HG03060 (cell line): ENCODE measurements around the gene TMEM145.
"Not testable (repeated sequence)": the region's sequence is repeated elsewhere in the genome, so short reads cannot be mapped to it uniquely, and the experiment has no call there.

Experiments
- ATAC-seq: cut with Tn5 transposase; IDR thresholded peaks from one replicate; pipeline ENCODE4 v1.9.1; 2021; ENCODE audit warnings: low read depth, moderate number of reproducible peaks; ENCODE audit not compliant: unreplicated experiment

Gene TMEM145

DNA sequence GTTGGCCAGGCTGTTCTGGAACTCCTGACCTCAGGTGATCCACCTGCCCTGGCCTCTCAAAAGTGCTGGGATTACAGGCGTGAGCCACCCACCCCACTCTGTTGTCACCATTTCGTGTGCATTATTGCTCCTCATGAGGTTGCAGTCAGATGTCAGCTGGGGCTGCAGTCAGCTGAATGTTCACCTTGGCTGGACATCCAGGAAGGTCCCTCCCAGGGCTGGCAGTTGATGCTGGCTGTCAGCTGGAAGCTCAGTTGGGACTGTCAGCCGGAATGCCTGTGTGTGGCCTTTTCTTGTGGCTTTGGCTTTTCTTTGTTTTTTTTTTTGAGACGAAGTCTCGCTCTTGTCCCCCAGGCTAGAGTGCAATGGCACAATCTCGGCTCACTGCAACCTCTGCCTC is 18.9 kb downstream of the TMEM145 start:
- no peak for ATAC-seq

DNA sequence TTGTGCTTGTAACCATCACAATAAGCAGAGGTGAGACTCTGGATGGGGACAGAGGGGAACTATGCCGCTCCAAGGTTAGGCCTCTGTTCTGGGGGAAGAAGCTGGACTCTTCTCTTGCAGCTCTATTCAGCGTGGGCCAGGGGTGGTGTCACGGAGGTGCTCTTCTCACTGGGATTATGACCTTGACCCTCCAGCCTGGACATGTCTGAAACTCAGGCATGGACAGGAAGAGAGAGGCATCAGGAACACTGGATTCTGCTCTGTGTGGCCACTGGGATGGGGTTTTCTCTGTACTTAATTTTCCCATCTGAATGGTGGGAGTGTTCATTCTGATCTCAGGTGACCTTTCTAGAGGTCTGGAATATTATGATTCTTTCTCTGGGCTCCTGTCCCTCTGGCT is 19.9 kb downstream of the TMEM145 start:
- no peak for ATAC-seq

DNA sequence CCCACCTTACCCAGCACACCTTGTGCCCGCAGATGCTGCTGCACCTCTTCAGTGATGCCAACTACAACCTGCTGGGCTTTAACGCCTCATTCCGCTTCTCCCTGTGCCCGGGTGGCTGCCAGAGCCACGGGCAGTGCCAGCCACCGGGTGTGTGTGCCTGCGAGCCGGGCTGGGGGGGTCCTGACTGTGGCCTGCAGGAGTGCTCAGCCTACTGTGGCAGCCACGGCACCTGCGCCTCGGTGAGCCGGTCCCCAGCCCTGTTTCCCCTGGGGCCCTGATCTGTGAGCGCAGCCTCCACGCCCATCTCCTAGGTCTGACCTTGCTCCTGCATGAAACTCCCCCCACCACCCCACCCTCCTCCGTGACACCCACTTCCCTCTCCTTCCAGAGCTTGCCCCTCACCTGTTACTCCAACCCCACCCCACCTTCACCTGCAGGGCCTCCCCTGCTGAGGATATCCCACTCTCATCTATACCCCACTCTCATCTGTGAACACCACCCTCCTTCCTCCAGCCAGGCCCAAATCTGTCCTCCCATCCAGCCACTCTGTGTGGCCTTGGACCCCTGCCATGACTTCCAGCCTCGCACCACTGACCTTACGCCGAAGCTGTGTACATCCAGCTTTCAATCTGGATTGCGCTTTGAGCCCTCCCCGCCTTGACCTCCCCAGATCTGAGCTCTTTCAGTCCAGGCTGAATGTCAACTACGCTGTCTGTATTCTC is 21.0 kb downstream of the TMEM145 start:
- no peak for ATAC-seq

DNA sequence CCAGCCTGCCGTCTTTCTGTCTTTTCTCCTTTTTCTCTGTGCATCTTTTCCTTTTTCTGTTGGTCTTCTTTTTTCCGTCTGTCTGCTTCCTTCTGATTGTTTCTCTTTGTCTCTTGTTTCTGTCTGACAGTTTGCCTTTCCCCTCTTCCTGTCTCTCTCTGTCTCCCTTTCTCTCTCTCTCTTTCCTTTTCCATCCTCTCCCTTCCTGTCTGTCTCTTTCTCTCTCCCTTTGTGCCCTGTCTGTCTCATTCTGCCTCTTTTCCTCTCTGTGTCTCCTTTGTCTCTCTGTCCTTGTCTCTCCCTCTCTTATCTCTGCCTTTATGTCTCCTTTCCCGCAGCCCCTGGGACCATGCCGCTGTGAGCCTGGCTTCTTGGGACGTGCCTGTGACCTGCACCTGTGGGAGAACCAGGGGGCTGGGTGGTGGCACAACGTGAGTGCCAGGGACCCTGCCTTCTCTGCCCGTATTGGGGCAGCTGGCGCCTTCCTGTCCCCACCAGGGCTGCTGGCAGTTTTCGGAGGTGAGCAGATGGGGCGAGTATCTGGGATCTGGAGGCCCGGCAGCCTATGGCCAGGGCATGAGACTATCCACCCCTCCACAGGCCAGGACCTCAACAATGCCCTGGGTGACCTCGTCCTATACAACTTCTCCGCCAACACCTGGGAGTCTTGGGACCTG is 21.7 kb downstream of the TMEM145 start:
- ATAC-seq: no peak

GRCh38 chr19:42335374-42335936 is 22.3 kb downstream of the TMEM145 start:
- ATAC-seq: no peak

DNA sequence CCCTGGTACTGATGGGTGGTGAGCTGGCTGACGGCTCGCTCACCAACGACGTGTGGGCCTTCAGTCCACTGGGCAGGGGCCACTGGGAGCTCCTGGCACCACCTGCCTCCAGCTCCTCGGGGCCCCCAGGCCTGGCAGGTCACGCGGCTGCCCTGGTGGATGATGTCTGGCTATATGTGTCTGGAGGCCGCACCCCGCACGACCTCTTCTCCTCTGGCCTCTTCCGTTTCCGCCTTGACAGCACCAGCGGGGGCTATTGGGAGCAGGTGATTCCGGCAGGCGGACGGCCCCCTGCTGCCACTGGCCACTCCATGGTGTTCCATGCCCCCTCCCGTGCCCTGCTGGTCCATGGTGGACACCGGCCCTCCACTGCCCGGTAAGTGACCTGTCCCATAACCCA is 22.9 kb downstream of the TMEM145 start:
- no peak for ATAC-seq

DNA sequence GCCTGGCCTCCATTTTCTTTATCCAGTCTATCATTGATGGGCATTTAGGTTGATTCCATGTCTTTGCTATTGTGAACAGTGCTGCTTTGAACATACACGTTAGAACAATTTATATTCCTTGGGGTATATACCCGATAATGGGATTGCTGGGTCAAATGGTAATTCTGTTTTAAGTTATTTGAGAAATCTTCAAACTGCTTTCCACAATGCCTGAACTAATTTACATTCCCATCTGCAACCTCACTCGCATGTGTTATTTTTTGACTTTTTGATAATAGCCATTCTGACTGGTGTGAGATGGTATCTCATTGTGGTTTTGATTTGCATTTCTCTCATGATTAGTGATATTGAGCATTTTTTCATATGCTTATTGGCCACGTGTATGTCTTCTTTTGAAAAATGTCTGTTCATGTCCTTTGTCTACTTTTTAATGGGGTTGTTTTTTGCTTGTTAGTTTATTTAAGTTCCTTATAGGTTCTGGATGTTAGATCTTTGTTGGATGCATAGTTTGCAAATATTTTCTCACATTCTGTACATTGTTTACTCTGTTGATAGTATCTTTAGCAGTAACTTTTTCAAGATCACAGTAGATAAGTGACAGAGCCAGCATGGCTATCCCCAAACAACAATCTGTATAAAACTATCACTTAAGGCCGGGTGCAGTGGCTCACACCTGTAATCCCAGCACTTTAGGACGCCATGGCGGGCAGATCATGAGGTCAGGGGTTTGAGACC is 26.2 kb downstream of the TMEM145 start:
- not testable (repeated sequence) for ATAC-seq

DNA sequence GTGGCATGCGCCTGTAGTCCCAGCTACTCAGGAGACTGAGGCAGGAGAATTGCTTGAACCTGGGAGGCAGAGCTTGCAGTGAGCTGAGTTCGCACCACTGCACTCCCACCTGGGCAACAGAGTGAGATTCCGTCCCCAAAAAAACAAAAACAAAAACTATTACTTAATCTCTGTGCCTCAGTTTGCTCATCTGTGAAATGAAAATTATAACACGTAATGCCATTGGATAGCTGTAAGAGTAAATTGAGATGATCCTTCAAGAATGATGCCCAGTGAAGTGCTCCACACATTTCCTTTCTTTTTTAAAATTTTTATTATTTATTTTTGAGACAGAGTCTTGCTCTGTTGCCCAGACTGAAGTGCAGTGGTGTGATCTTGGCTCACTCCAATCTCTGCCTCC is 26.8 kb downstream of the TMEM145 start:
- not testable (repeated sequence) for ATAC-seq

- no peak for ATAC-seq
Observed at GRCh38 chr19:42343344-42344110, 30.4 kb downstream of the TMEM145 start.

DNA sequence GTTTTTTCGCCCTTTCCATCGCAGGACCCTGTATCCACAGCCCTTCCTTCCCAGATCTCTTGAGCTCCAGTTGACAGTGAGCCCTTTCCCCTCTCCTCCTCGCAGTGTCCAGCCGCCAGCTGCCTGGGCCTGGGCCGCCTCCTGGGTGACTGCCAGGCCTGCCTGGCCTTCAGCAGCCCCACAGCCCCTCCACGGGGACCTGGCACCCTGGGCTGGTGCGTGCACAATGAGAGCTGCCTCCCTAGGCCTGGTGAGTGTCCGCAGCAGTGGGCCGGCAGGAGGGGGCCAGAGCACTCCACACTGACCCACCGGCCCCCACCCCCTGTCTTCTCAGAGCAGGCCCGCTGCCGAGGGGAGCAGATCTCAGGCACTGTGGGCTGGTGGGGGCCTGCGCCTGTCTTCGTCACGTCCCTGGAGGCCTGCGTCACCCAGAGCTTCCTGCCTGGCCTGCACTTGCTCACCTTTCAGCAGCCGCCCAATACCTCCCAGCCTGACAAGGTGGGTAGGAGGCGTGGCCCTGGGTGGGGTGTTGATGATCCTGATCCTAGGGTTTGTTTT is 31.3 kb downstream of the TMEM145 start:
- no peak for ATAC-seq

GRCh38 chr19:42345191-42345812 is 32.2 kb downstream of the TMEM145 start:
- no peak for ATAC-seq

DNA sequence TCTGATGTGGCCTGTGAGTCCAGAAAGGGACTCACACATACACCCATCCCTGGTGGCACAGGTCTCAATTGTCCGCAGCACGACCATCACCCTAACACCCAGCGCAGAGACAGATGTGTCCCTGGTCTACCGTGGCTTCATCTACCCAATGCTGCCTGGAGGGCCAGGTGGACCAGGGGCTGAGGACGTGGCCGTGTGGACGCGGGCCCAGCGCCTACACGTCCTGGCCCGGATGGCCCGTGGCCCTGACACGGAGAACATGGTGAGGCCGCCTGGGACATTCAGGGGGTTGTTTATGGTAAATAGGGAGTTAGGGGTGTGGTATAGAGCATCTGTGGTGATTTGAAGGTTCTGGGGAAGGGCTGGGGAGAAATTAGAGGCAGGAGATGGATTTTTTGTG is 35.1 kb downstream of the TMEM145 start:
- ATAC-seq: no peak

GRCh38 chr19:42349378-42350107 is 36.4 kb downstream of the TMEM145 start:
- no peak for ATAC-seq

DNA sequence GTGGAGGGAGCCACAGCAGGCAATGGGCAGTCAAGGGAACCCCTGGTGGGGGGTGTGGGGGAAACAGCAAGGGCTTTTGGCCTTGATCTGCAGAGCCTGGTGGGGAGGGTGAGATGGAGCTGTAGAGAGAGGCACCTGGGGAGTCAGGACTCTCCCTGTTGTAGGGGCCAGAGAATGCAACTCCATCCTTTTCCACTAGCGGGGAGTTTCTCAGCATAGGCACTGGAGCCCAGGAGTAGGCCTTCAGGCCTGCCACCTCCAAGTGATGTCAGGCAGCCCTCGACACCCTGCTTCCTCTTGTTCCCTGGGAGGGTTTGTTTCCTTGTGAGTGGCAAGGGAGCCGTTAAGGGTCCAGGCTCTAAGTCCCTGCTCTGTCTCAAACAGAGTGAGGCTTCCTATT is 37.3 kb downstream of the TMEM145 start:
- ATAC-seq: no peak

DNA sequence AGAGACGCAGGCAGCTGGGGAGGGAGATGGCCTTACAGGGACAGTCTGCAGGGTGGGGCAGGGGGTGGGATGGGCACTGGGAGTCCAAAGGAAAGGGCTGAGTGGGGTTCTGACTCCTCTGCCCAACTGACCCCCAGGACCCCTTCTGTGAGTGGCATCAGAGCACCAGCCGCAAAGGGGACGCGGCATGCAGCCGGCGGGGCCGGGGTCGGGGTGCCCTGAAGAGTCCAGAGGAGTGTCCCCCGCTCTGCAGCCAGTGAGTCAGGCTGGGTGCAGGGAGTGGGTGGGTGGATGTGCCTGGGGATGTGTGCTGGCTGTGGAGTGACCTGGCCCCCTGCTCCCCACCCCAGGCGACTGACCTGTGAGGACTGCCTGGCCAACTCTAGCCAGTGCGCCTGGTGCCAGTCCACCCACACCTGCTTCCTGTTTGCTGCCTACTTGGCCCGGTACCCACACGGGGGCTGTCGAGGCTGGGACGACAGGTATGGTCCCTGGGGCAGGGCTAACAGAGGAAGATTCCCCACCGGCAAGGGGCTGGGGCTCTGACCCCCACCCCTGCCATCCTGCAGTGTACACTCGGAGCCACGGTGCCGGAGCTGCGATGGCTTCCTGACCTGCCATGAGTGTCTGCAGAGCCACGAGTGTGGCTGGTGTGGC is 38.1 kb downstream of the TMEM145 start:
- no peak for ATAC-seq

DNA sequence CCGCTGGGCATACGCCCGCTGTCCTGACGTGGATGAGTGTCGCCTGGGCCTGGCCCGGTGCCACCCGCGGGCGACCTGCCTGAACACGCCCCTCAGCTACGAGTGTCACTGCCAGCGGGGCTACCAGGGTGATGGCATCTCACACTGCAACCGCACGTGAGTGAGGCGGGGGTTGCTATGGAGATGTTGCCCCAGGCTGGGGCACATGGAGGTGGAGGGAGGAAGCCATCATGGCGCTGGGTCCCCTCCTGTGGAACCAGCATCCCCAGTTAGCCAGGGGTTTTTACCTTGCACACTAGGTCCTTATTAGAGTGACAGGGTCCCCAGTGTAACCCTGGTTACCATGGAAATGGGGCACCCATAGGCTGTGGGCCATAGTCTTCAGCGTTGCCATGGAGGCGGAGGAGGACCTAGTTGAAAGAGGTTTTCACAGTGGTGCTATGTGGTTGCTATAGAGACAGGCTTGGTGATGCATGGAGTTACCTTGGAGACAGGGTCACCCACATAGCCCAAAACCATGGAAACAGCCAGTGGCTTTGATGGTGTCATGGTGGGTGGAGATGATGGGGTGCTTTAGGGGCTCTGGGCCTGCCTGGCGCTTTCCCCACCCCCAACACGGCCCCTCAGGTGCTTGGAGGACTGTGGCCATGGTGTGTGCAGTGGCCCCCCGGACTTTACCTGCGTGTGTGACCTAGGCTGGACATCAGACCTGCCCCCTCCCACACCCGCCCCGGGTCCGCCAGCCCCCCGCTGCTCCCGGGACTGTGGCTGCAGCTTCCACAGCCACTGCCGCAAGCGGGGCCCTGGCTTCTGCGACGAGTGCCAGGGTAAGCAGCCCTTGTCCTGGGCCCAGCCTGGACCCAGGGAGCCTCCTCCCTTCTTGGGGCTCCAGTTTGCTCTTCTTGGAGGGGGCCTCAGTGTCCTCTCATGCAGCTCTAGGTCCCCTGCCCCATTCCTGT is 39.5 kb downstream of the TMEM145 start:
- no peak for ATAC-seq

- ATAC-seq: no peak
Observed at GRCh38 chr19:42353341-42354015, 40.4 kb downstream of the TMEM145 start.
